H9 (cell line): ENCODE data around the gene SGCE. TPM values are rescaled to one million over a fixed set of nuclear protein-coding genes. Genes with fewer than 3 reads are reported as not detected.

ENCODE experiments used
- DNase-seq: peaks from one replicate; pipeline ENCODE4 v3.0.0-alpha.2; 2017
- H2AFZ ChIP-seq: one replicate; pipeline ENCODE4 v1.6.1; 2013; ENCODE audit warnings: mild to moderate bottlenecking, low read length, control low read depth, moderate library complexity
- H2AK5ac ChIP-seq: 2 replicates; pipeline ENCODE4 v1.6.1; 2013; ENCODE audit warnings: low read length, control low read depth, mixed read lengths; ENCODE audit not compliant: insufficient read length
- H2BK120ac ChIP-seq: one replicate; pipeline ENCODE4 v1.6.1; 2013; ENCODE audit warnings: low read depth, mild to moderate bottlenecking, low read length, control low read depth, inconsistent platforms; ENCODE audit not compliant: poor library complexity, severe bottlenecking
- H2BK12ac ChIP-seq: 2 replicates; pipeline ENCODE4 v1.6.1; 2013; ENCODE audit warnings: low read length, control low read depth, mixed read lengths, low read depth; ENCODE audit not compliant: insufficient read length
- H2BK15ac ChIP-seq: 2 replicates; pipeline ENCODE4 v1.6.1; 2013; ENCODE audit warnings: low read depth, low read length, control low read depth
- H2BK20ac ChIP-seq: one replicate; pipeline ENCODE4 v1.6.1; 2013; ENCODE audit warnings: low read depth, mild to moderate bottlenecking, low read length, control low read depth, inconsistent platforms; ENCODE audit not compliant: poor library complexity, severe bottlenecking
- H2BK5ac ChIP-seq: 2 replicates; pipeline ENCODE4 v1.6.1; 2013; ENCODE audit warnings: low read length, control low read depth, mixed read lengths; ENCODE audit not compliant: insufficient read length
- H3K14ac ChIP-seq: 2 replicates; pipeline ENCODE4 v1.6.1; 2013; ENCODE audit warnings: low read length, control low read depth; ENCODE audit not compliant: insufficient read depth
- H3K18ac ChIP-seq: 2 replicates; pipeline ENCODE4 v1.6.1; 2013; ENCODE audit warnings: low read depth, mild to moderate bottlenecking, mixed read lengths, low read length, control low read depth; ENCODE audit not compliant: insufficient read length
- H3K23ac ChIP-seq: 2 replicates; pipeline ENCODE4 v1.6.1; 2013; ENCODE audit warnings: low read length, control low read depth, mixed read lengths, low read depth; ENCODE audit not compliant: insufficient read length
- H3K23me2 ChIP-seq: 2 replicates; pipeline ENCODE4 v1.6.1; 2013; ENCODE audit warnings: low read depth, mild to moderate bottlenecking, mixed read lengths, low read length, control low read depth; ENCODE audit not compliant: insufficient read length, poor library complexity, severe bottlenecking
- H3K27ac ChIP-seq: 2 replicates; pipeline ENCODE4 v1.5.1; 2013; ENCODE audit warnings: low read length, control low read depth, mixed read lengths, low read depth; ENCODE audit not compliant: insufficient read length
- H3K27me3 ChIP-seq: 2 replicates; pipeline ENCODE4 v1.6.1; 2013; ENCODE audit warnings: low read length, control low read depth, inconsistent platforms; ENCODE audit not compliant: insufficient read depth
- H3K4ac ChIP-seq: 2 replicates; pipeline ENCODE4 v1.6.1; 2013; ENCODE audit warnings: low read depth, mild to moderate bottlenecking, control low read depth, inconsistent platforms, low read length, moderate library complexity
- H3K4me1 ChIP-seq: 2 replicates; pipeline ENCODE4 v1.6.1; 2013; ENCODE audit warnings: low read length, control low read depth, inconsistent platforms; ENCODE audit not compliant: insufficient read depth
- H3K4me2 ChIP-seq: 2 replicates; pipeline ENCODE4 v1.6.1; 2013; ENCODE audit warnings: low read length, control low read depth, mixed read lengths; ENCODE audit not compliant: insufficient read length, insufficient read depth
- H3K56ac ChIP-seq: 2 replicates; pipeline ENCODE4 v1.6.1; 2013; ENCODE audit warnings: low read depth, mild to moderate bottlenecking, mixed read lengths, low read length, control low read depth; ENCODE audit not compliant: insufficient read length
- H3K79me1 ChIP-seq: 2 replicates; pipeline ENCODE4 v1.6.1; 2013; ENCODE audit warnings: low read depth, mild to moderate bottlenecking, moderate library complexity, low read length, control low read depth, inconsistent platforms; ENCODE audit not compliant: insufficient read depth, poor library complexity, severe bottlenecking
- H3K79me2 ChIP-seq: 2 replicates; pipeline ENCODE4 v1.6.1; 2013; ENCODE audit warnings: low read length, control low read depth, inconsistent platforms; ENCODE audit not compliant: insufficient read depth
- H3K9ac ChIP-seq: 2 replicates; pipeline ENCODE4 v1.6.1; 2013; ENCODE audit warnings: low read length, control low read depth, mixed read lengths; ENCODE audit not compliant: insufficient read length; ENCODE audit errors: extremely low read depth
- H3K9me3 ChIP-seq: one replicate; pipeline ENCODE4 v1.6.1; 2013; ENCODE audit warnings: low read depth, low read length, inconsistent platforms; ENCODE audit not compliant: control insufficient read depth
- H3T11ph ChIP-seq: one replicate; pipeline ENCODE4 v1.6.1; 2013; ENCODE audit warnings: mild to moderate bottlenecking, low read length, control low read depth, inconsistent platforms
- H4K20me1 ChIP-seq: one replicate; pipeline ENCODE4 v1.6.1; 2013; ENCODE audit not compliant: control insufficient read depth, insufficient read length, insufficient read depth
- H4K5ac ChIP-seq: 2 replicates; pipeline ENCODE4 v1.6.1; 2013; ENCODE audit warnings: low read depth, mild to moderate bottlenecking, mixed read lengths, low read length, control low read depth; ENCODE audit not compliant: insufficient read length
- H4K8ac ChIP-seq: replicated peaks from 2 replicates; pipeline ENCODE4 v1.6.1; 2013; ENCODE audit warnings: low read length, control low read depth, mixed read lengths, low read depth; ENCODE audit not compliant: insufficient read length
- H4K91ac ChIP-seq: 2 replicates; pipeline ENCODE4 v1.6.1; 2013; ENCODE audit warnings: low read depth, mild to moderate bottlenecking, moderate library complexity, mixed read lengths, low read length, control low read depth; ENCODE audit not compliant: insufficient read length
- H3K27ac Mint-ChIP-seq, 3 experiments: 2 replicates in 2 of 3; 3 replicates in 1 of 3; pipeline ENCODE4 v1.8.0; 2020 to 2021; ENCODE audit warnings: mixed read lengths in 3 of 3, mild to moderate bottlenecking in 1 of 3, moderate library complexity in 1 of 3
- H3K27me3 Mint-ChIP-seq: 2 replicates; pipeline ENCODE4 v1.8.0; 2021; ENCODE audit warnings: low read depth, mild to moderate bottlenecking, moderate library complexity, mixed read lengths
- H3K36me3 Mint-ChIP-seq, 3 experiments: 2 replicates in 2 of 3; 3 replicates in 1 of 3; pipeline ENCODE4 v1.8.0; 2020 to 2021; ENCODE audit warnings: low read depth in 3 of 3, mixed read lengths in 3 of 3; ENCODE audit not compliant: insufficient read depth in 1 of 3
- H3K4me1 Mint-ChIP-seq, 2 experiments: 2 replicates each; pipeline ENCODE4 v1.8.0; 2020; ENCODE audit warnings: mixed read lengths in 2 of 2
- H3K4me3 Mint-ChIP-seq, 2 experiments: 2 replicates in 1 of 2; 3 replicates in 1 of 2; pipeline ENCODE4 v1.8.0; 2020 to 2021; ENCODE audit warnings: mild to moderate bottlenecking in 2 of 2, mixed read lengths in 2 of 2, moderate library complexity in 1 of 2
- H3K9me3 Mint-ChIP-seq, 2 experiments: 2 replicates in 1 of 2; 3 replicates in 1 of 2; pipeline ENCODE4 v1.8.0; 2020; ENCODE audit warnings: mild to moderate bottlenecking in 2 of 2, mixed read lengths in 2 of 2, moderate library complexity in 1 of 2
- CTCF ChIP-seq: fragments of 200-600 bp; sonication (generic); conservative IDR thresholded peaks from 3 replicates; pipeline ENCODE4 v1.8.0; 2021; ENCODE audit warnings: antibody characterized with exemption, mild to moderate bottlenecking
- WGBS: extraction: QIAGEN DNeasy Blood & Tissue Kit; methylation state at CpG from one replicate; pipeline ENCODE4 v1.1.7; 2013; ENCODE audit warnings: missing lambda C conversion rate, low lambda C conversion rate, mixed read lengths; ENCODE audit not compliant: insufficient read length; ENCODE audit errors: extremely low coverage; 5-methylcytosine and 5-hydroxymethylcytosine counted together
- total RNA-seq: library from RNA; stranded (reverse); gene quantifications from 2 replicates; pipeline ENCODE4 v1.2.1, GENCODE V29; 2021

SGCE gene
- total RNA-seq, 1 experiment from 2014 or later = 30.5 TPM

GRCh38 chr7:94697035-94697974 is 41.4 kb upstream of the SGCE start:
- Histone ChIP-seq H4K8ac (no peak overlapping the region), H3K23me2 (no peaks in the 10 kb centered on the region), H3K79me1 (no peaks in the 10 kb centered on the region), H3K56ac (no peak overlapping the region), H2AFZ (no peak overlapping the region), H3K14ac (no peak overlapping the region), H3K23ac (no peak overlapping the region), H3K27me3 (no peaks in the 10 kb centered on the region), H3K27ac (no peak overlapping the region), H2BK5ac (no peak overlapping the region), H4K20me1 (no peaks in the 10 kb centered on the region), H3K4ac (no peak overlapping the region), H2BK20ac (no peak overlapping the region), H3K4me2 (no peak overlapping the region), H2BK15ac (no peak overlapping the region), H2BK120ac (no peak overlapping the region), H3T11ph (no peak overlapping the region), H4K5ac (no peak overlapping the region), H3K79me2 (no peaks in the 10 kb centered on the region), H2AK5ac (no peak overlapping the region), H3K9ac (no peak overlapping the region), H3K9me3 (no peaks in the 10 kb centered on the region), H3K18ac (no peak overlapping the region), H2BK12ac (no peak overlapping the region), H4K91ac (no peak overlapping the region), H3K4me1 (no peaks in the 10 kb centered on the region)
- peaks cover 9 to 13% of the 10 kb centered on the region in 2 experiments for H3K4me1 Mint-ChIP-seq
- no peak overlapping the region for H3K27ac Mint-ChIP-seq
- TF ChIP-seq CTCF = no peak
- H3K4me3 Mint-ChIP-seq = no peak overlapping the region
- no peaks in the 10 kb centered on the region for H3K27me3 Mint-ChIP-seq
- DNase-seq = no peak
- peaks cover 2 to 3% of the 10 kb centered on the region in 2 experiments; a peak in 2 of 5 replicates for H3K9me3 Mint-ChIP-seq
- H3K36me3 Mint-ChIP-seq = peaks cover 0 to 6% (median 2%) of the 10 kb centered on the region in 3 experiments; a peak in 1 of 7 replicates
- no CpG with 5 or more reads among the region's 1 CpG for WGBS
